Natural killer cell (primary cell): ENCODE results near the gene SMARCAL1. TPM values are rescaled to one million over a fixed set of nuclear protein-coding genes. Genes with fewer than 3 reads are reported as not detected.

Experiments
- ATAC-seq, 3 donors: fragments of 150-1000 bp in 2 of 3; fragments of 200-7000 bp in 1 of 3; cut with Tn5 transposase; 1 replicate in 1 of 3; 2 replicates in 2 of 3; pipeline ENCODE4 v1.10.0; 2021; ENCODE audit warnings: mild to moderate bottlenecking in 2 of 3, moderate library complexity in 2 of 3
- DNase-seq, 2 donors: peaks; one replicate each; pipeline versions ENCODE4 v3.0.0 to v3.0.0-alpha.2; 2013 to 2021; ENCODE audit warnings: mixed read lengths in 1 of 2
- H3K27ac ChIP-seq: one replicate; pipeline ENCODE4 v1.5.1; 2013; ENCODE audit warnings: mild to moderate bottlenecking, low read length
- H3K27me3 ChIP-seq: one replicate; pipeline ENCODE4 v1.6.1; 2013; ENCODE audit warnings: low read length; ENCODE audit not compliant: control insufficient read depth, insufficient read depth
- H3K36me3 ChIP-seq: one replicate; pipeline ENCODE4 v1.6.1; 2013; ENCODE audit warnings: low read length; ENCODE audit not compliant: control insufficient read depth, insufficient read depth
- H3K4me1 ChIP-seq: one replicate; pipeline ENCODE4 v1.6.1; 2013; ENCODE audit warnings: low read length; ENCODE audit not compliant: control insufficient read depth, insufficient read depth
- H3K4me3 ChIP-seq: one replicate; pipeline ENCODE4 v1.5.1; 2013; ENCODE audit warnings: low read length
- H3K9me3 ChIP-seq: one replicate; pipeline ENCODE4 v1.6.1; 2013; ENCODE audit warnings: low read length; ENCODE audit not compliant: control insufficient read depth, insufficient read depth
- H3K27ac Mint-ChIP-seq, 2 donors: one replicate each; pipeline ENCODE4 v1.8.0; 2022; ENCODE audit warnings: mild to moderate bottlenecking in 2 of 2, mixed read lengths in 2 of 2, moderate library complexity in 1 of 2
- H3K27me3 Mint-ChIP-seq, 2 donors: one replicate each; pipeline ENCODE4 v1.8.0; 2022; ENCODE audit warnings: low read depth in 2 of 2, mixed read lengths in 2 of 2
- H3K36me3 Mint-ChIP-seq: one replicate; pipeline ENCODE4 v1.8.0; 2022; ENCODE audit warnings: mixed read lengths
- H3K4me1 Mint-ChIP-seq, 2 donors: one replicate each; pipeline ENCODE4 v1.8.0; 2022; ENCODE audit warnings: mixed read lengths in 2 of 2
- H3K4me3 Mint-ChIP-seq: one replicate; pipeline ENCODE4 v1.8.0; 2022; ENCODE audit warnings: mild to moderate bottlenecking, moderate library complexity, mixed read lengths
- H3K9me3 Mint-ChIP-seq, 2 donors: one replicate each; pipeline ENCODE4 v1.8.0; 2022; ENCODE audit warnings: mixed read lengths in 2 of 2
- WGBS: methylation state at CpG from one replicate; pipeline ENCODE4 v1.1.7; 2013; ENCODE audit warnings: missing lambda C conversion rate; ENCODE audit not compliant: insufficient coverage; 5-methylcytosine and 5-hydroxymethylcytosine counted together
- intact Hi-C: fragments of 100-400 bp; cut with micrococcal nuclease; formaldehyde crosslinking; loops from one replicate; pipeline ENCODE4 v1.14.2; 2022
- total RNA-seq, 4 donors: library from RNA; stranded (reverse); fragments of 120-200 nt in 1 of 4; gene quantifications; one replicate each; pipeline versions ENCODE4 v1.2.3 to v1.2.4, GENCODE V29; 2013 to 2022
- TF ChIP-seq, protein P1 (sequence below): fragments of 200-600 bp; IDR thresholded peaks from one replicate; pipeline ENCODE4 v1.8.0; 2022; ENCODE audit warnings: antibody characterized with exemption

SMARCAL1 gene
- total RNA-seq, 3 donors from 2014 or later (not counting 1 experiment from before 2014, with no cell fraction given) = 18.7 to 25.6 (median 22.8) TPM

- Mint-ChIP-seq H3K4me3 (no peak overlapping the region), H3K27me3 (no peaks in the 10 kb centered on the region), H3K36me3 (peaks cover 36% of the 10 kb centered on the region), H3K4me1 (no peaks in the 10 kb centered on the region), H3K27ac (no peak overlapping the region), H3K9me3 (peaks cover 3% of the 10 kb centered on the region in 2 donors)
- intact Hi-C loops = no loop called here
- Histone ChIP-seq H3K36me3 (peaks cover 58% of the 10 kb centered on the region), H3K4me1 (no peaks in the 10 kb centered on the region), H3K27ac (no peak overlapping the region), H3K27me3 (no peaks in the 10 kb centered on the region), H3K9me3 (no peaks in the 10 kb centered on the region), H3K4me3 (no peak overlapping the region)
- WGBS = 100% methylated on average over 4 of the region's 4 CpGs
- TF ChIP-seq, protein P1, sequence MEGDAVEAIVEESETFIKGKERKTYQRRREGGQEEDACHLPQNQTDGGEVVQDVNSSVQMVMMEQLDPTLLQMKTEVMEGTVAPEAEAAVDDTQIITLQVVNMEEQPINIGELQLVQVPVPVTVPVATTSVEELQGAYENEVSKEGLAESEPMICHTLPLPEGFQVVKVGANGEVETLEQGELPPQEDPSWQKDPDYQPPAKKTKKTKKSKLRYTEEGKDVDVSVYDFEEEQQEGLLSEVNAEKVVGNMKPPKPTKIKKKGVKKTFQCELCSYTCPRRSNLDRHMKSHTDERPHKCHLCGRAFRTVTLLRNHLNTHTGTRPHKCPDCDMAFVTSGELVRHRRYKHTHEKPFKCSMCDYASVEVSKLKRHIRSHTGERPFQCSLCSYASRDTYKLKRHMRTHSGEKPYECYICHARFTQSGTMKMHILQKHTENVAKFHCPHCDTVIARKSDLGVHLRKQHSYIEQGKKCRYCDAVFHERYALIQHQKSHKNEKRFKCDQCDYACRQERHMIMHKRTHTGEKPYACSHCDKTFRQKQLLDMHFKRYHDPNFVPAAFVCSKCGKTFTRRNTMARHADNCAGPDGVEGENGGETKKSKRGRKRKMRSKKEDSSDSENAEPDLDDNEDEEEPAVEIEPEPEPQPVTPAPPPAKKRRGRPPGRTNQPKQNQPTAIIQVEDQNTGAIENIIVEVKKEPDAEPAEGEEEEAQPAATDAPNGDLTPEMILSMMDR = no peak
- ATAC-seq = no peak
- no peak for DNase-seq
Observed at GRCh38 chr2:216453955-216454614, 41.8 kb downstream of the SMARCAL1 start.

GRCh38 chr2:216463148-216463547 lies 50.9 kb downstream of the SMARCAL1 start:
- Mint-ChIP-seq H3K4me3 (no peak overlapping the region), H3K27me3 (no peaks in the 10 kb centered on the region), H3K4me1 (no peaks in the 10 kb centered on the region), H3K27ac (no peak overlapping the region), H3K9me3 (no peaks in the 10 kb centered on the region), H3K36me3 (no peaks in the 10 kb centered on the region)
- TF ChIP-seq, protein P1 = no peak
- Histone ChIP-seq H3K27ac (no peak overlapping the region), H3K9me3 (no peaks in the 10 kb centered on the region), H3K36me3 (peaks cover 12% of the 10 kb centered on the region), H3K27me3 (no peaks in the 10 kb centered on the region), H3K4me1 (no peaks in the 10 kb centered on the region), H3K4me3 (no peak overlapping the region)
- intact Hi-C loops = no loop called here
- WGBS = 100% methylated on average over 1 of the region's 2 CpGs
- DNase-seq (no peak), ATAC-seq (no peak)

GRCh38 chr2:216464104-216464720 lies 51.9 kb downstream of the SMARCAL1 start:
- H3K36me3 Mint-ChIP-seq = no peaks in the 10 kb centered on the region
- H3K4me3 ChIP-seq = no peak overlapping the region
- H3K9me3 ChIP-seq = no peaks in the 10 kb centered on the region
- DNase-seq = no peak
- no peak overlapping the region for H3K27ac Mint-ChIP-seq
- TF ChIP-seq, protein P1 = no peak
- no peaks in the 10 kb centered on the region for H3K4me1 Mint-ChIP-seq
- no peak overlapping the region for H3K27ac ChIP-seq
- no peaks in the 10 kb centered on the region for H3K9me3 Mint-ChIP-seq
- H3K4me1 ChIP-seq = no peaks in the 10 kb centered on the region
- no peak overlapping the region for H3K4me3 Mint-ChIP-seq
- intact Hi-C loops = no loop called here
- 91% methylated on average over 6 of the region's 6 CpGs for WGBS
- no peak for ATAC-seq
- peaks cover 18% of the 10 kb centered on the region for H3K36me3 ChIP-seq
- H3K27me3 ChIP-seq = no peaks in the 10 kb centered on the region
- H3K27me3 Mint-ChIP-seq = no peaks in the 10 kb centered on the region
